ENCODE results near the gene RYR3.

DNA sequence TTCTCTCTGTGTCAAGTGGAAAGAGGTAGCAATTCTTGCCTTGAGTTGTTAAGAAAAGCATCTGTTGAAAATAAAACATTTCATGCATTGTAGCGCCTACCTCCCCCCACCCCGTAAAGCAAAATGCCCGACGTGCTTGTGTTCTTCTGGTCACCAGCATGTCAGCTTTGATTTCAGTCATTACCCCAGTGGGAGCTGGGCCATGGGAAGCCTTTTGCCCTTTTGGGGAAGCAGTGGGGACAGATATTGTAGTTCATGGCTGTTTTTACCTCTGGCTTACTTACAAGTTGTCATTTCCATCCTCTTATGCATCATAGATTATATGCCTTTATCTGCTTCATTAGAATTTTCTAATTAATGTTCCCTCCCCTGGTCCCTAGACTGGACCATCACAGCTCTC, 328.7 kb downstream of the RYR3 start:
- TF ChIP-seq, protein P1, sequence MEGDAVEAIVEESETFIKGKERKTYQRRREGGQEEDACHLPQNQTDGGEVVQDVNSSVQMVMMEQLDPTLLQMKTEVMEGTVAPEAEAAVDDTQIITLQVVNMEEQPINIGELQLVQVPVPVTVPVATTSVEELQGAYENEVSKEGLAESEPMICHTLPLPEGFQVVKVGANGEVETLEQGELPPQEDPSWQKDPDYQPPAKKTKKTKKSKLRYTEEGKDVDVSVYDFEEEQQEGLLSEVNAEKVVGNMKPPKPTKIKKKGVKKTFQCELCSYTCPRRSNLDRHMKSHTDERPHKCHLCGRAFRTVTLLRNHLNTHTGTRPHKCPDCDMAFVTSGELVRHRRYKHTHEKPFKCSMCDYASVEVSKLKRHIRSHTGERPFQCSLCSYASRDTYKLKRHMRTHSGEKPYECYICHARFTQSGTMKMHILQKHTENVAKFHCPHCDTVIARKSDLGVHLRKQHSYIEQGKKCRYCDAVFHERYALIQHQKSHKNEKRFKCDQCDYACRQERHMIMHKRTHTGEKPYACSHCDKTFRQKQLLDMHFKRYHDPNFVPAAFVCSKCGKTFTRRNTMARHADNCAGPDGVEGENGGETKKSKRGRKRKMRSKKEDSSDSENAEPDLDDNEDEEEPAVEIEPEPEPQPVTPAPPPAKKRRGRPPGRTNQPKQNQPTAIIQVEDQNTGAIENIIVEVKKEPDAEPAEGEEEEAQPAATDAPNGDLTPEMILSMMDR (conservative IDR thresholded peaks at IDR 0.05 in 1 of 2, IDR thresholded peaks at IDR 0.05 in 1 of 2; ENCODE audit: extremely low read depth in 1 of 2, insufficient read depth in 1 of 2, low read depth in 1 of 2, low read length in 2 of 2): no peak
- TF ChIP-seq EZH2 (IDR thresholded peaks at IDR 0.05; ENCODE audit: borderline replicate concordance, low read length): no peak
